RPMI7951 (cell line): ENCODE results near the gene SGK1. TPM values are rescaled to one million over a fixed set of nuclear protein-coding genes. Genes with fewer than 3 reads are reported as not detected.

ENCODE experiments used
- DNase-seq: peaks from one replicate; pipeline ENCODE4 v3.0.0-alpha.2; 2012; ENCODE audit warnings: low read depth
- total RNA-seq: library from RNA; depleted of rRNA; stranded (reverse); fragments of >200 nt; shearing (Covaris generic); gene quantifications from 2 replicates; pipeline ENCODE4 v1.2.3, GENCODE V29; 2014

Gene SGK1
- total RNA-seq, 1 experiment from 2014 or later = 118 TPM

DNA sequence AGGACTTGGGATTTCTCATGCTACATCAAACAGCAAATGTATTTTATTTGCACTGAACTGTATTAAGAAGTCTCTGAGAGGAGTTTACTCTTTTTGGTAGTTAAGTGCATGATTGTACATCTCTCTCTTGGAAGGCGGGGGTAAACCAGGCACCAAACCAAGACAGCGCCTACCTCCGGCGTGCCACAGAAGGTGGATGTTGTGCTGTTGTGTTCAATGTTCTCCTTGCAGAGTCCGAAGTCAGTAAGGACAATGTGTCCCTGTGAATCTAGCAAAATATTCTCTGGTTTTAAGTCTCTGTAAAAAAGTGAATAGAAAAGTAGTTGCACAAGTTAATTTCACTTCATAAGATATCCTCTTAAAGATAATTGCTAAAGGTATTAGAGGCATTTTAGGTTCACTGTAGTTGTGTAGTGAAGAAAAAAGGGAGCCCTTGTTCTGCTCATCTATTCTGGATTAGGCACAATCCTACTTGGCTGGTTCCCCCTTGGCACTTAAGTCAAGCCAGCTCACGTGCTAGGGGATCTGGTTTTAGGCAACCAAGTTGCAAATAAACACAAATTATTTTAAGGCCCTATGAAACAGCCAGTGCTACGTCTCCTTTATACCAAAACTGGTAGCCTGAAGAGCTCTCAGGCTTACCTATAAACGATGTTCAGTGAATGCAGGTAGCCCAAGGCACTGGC, 145.7 kb downstream of the SGK1 start:
- no peak for DNase-seq

DNA sequence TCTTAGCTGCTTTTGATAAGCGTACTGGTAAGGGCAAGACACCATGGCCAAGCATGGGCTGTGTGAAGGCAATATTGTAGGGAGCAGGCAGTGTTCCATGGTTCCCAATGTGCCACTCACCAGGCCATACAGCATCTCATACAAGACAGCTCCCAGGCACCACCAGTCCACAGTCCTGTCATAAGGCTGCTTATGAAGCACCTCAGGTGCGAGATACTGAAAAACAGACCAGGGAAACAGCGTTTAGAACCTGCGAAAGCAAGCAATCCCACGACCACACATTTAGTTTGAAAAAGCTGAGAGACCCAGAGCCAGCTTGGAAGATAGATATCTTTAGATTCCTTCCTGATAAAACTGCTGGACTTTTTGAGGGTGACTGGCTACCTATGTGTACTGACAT, 146.4 kb downstream of the SGK1 start:
- no peak for DNase-seq

DNA sequence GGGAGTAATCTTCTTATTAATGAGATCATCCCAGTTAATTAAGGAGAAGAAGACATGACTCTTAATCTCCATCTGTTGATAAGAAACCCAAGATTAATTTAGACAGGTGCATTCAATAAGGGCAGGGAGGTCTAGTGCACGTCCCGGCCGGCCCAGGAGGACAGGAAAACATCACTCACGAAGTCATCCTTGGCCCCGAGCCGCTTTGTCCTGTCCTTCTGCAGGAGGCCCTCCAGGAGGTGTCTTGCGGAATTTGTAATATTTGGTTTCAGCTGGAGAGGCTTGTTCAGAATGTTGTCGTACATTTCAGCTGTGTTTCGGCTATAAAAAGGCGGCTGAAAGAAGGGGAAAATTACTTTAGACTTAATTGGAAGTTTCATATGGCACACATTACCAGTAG, 147.1 kb downstream of the SGK1 start:
- peak; percentile 54 for DNase-seq

DNA sequence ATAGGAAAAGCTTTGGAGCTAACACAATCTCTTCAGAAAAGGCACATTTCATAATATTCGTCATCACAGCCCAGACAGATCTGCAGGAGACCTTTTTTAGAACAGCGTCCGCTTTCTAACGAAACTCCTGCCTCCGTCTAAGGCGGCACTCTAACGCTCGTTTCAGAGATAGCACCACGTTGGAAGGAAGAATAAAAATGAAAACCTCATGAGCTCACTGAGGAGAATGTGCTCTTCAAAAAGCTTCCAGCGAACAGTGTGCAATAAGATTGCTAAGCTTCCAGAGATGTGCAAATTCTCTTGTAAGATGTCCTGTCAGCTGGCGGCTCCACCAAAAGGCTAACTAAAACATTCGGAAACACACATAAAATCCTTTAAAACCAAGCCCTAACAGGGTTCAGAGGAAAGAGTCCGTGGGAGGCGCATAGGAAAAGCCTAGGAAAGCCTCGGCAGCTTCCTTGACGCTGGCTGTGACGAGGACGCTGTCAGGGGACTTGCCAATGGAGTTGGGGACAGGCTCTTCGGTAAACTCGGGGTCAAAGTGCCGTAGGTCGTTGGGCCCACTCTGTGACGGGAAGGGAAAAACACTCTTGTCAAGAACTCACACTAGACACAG, 147.9 kb downstream of the SGK1 start:
- DNase-seq = no peak

DNA sequence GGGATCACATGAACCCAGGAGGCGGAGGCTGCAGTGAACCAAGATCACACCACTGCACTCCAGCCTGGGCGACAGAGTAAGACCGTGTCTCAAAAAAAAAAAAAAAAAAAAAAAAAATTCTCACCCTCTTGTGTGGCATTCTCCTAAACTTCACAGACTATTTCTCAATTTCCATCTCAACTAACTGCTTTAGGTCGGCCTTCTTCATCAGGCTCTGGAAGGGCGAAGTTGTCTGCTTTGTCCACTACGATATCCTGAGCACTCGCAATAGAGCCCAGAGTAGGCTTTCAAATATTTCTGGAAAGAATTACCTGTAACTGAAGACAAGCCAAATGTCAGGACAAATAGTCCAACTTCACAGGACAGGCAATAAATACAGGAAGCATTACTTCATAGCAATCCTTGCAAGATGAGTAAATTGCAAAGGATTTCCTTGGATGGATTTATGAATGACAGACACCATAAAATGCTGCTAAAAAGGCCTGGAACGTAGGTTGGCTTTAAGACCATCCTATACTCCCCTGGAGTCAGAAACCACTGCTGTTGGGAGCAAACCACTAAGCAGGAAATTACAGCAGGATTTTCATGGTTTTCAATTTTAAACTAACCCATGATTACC, 149.2 kb downstream of the SGK1 start:
- DNase-seq = no peak

DNA sequence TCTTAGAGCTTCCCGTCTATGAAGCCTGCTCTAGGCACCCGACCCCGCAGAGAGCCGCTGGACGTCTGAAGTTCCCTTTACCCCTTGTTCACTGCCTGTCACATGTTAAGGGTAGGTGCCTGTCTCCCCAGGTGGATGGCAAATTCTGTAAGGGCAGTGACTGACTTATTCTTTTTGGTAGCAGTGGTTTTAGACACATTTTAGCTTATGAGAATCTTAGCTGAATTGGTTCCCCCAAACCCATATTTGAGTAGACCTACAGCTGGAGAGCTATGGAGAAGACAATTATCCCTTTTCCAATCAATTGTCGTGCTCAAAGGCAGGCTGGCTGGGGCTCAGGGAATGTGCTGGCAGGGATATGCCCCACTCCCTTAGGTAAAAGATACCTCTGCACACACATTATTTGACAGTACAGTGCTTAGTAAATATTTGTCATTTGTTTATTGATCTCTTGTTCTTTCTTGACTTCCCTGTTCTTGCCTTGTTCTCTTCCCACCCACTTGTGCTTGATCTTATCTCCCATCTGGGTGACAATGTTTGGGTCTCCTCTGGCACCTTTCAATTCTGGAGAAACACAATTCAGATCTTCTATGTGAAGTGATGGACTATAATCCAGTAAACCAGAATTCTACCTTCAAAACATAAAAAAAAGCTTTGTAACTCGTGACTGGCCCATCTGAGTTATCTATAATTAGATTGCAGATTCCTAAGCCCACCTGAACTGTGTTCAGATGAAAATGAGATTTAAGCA, 151.2 kb downstream of the SGK1 start:
- DNase-seq = no peak

DNA sequence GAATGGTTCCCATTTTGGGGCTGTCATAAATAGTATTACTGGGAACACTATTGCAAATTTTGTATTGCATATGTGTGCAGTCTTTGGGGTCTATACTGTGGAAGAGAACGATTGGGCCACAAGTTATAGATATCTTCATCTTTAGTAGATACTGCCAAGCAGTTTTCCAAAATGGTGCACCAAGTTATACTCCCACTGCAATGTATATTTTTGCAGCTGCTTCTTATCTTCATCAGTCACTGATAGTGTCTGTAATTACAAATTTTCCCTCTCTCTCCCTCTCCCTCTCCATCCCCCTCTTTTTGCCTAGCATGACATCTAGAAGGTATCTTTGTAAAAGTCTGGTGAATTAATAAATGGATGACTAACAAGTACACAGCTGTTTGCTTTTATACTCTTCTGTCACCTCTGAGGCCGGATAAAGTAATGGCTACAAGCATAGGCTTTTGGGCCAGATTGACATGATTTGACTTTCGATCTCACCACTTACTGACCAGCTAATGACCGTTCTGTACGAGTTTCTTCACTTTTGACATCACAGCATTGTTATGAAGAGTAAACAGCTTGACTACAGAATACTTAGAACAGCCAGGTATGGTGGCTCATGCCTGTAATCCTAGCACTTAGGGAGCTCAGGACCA, 152.2 kb downstream of the SGK1 start:
- no peak for DNase-seq

DNA sequence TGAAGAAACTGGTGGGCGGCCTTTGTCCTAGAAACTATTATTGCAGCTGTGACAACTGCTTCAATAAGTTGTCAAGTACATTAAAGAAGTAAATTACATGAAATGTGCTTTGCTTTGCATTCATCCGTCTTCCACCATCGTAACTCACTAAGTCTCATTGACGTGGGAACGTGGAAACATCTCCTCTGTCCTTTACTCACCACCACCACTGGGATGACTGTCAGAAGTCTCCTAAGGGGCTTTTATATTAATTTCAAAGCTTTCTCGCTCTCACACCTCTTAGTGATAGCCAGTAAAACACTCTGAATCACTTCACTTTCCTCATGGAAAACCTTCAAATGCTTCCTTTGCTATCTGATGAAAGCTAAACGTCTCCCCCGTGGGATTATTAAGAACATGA, 153.6 kb downstream of the SGK1 start:
- DNase-seq = no peak

DNA sequence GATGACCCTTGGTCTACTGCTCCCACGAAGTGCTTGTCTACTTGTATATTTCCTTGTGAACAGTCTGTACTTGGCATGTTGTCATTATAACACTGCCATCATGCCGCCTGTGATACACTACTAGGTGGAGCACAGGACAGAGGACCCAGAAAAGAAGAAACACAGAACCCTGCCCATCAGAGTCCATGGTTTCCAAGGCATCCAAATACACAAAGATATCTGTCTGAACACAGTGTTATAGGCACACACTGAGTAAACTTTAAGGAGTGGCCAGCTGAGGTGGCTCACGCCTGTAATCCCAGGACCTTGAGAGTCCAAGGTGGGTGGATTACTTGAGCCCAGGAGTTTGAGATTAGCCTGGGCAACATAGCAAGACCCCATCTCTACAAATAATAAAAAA, 155.0 kb downstream of the SGK1 start:
- DNase-seq = no peak

DNA sequence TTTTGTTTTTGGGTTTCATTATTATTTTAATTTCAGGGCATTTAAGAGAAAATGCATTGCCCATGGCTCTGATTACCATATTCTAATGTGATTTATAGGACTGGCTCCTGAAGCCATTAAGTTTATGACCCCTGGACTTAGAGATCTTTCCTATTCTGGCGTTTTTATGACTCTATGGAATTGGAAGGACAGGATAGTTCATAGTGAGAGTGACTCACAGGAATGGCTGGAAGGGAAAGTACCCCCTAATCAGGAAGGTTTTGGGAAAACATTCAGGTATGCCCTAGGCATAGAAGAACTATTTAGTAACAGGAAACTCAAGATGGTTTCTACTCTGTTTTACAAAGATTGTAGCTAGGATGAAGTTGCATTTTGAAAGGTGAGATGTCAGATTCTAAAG, 156.9 kb downstream of the SGK1 start:
- DNase-seq = peak; percentile 51

DNA sequence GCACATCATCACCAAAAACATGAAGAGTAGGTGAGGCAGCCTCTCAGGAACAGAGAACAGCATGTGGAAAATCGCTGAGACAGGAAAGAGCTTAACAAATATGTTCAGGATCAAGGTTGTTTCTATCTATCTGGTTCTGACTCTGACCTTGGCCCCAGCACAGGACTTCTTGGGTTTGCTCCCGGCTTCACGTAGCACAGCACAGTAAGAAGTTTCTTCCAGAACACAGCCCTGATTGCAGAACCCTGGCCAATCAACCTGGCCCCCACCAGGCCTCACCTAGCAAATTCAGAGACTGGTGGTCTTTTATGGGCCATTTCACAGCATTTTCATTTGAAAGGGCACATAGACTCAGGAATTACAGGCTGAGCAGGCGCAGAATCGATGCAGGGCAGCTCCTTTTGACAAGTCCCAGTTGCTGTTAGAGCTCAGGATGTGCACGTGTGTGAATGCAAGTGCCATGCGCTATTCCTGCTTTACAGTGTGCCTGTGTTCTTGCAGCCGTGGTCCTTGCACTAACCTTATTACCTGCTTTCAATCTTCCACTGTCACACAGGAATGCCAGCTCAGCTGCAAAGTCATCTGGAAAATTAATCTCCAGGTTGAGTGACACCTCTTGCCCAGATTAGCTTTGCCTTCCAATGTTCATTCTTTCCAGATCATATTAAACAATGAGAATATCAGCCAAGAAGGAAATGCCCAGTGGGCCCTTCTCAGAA, 165.0 kb downstream of the SGK1 start:
- DNase-seq = no peak

DNA sequence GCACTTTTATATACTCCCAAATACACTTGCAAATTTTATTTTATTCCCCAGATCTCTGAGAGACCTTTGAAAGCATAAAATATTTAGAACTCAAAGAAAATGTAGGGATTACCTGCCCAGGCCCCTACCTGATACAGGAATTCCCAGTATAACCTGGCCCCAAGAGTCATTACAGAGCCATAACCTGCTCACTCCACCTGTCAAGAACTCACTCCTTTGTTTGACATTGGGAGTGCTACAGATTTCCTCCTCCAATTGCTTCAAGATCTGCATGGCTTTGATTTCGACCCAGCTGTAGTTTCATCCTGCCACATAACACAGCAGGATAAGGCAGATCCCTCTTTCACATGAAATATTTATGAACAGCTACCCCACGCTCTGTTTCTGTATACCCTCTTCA, 169.3 kb downstream of the SGK1 start:
- DNase-seq = no peak

DNA sequence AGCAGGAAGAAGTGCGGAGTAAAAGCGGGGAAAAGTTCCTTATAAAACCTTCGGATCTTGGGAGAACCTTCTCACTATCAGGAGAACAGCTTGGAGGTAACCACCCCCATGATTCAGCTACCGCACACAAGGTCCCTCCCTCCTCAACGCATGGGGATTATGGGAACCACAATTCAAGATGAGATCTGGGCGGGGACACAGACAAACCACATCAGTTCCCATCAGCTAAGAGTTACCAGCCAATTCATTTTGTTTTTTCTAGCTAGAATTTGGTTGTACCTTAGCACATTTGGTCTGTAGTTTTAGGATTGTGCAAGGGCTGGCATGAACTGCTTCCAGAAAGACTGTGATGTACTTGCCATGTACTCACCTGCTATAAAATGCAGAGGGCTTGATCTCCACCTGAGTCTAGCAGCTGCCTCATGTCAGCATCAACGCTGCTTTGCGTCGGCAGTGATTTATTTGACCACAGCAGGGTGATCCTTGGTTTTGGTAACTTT, 170.8 kb downstream of the SGK1 start:
- no peak for DNase-seq

DNA sequence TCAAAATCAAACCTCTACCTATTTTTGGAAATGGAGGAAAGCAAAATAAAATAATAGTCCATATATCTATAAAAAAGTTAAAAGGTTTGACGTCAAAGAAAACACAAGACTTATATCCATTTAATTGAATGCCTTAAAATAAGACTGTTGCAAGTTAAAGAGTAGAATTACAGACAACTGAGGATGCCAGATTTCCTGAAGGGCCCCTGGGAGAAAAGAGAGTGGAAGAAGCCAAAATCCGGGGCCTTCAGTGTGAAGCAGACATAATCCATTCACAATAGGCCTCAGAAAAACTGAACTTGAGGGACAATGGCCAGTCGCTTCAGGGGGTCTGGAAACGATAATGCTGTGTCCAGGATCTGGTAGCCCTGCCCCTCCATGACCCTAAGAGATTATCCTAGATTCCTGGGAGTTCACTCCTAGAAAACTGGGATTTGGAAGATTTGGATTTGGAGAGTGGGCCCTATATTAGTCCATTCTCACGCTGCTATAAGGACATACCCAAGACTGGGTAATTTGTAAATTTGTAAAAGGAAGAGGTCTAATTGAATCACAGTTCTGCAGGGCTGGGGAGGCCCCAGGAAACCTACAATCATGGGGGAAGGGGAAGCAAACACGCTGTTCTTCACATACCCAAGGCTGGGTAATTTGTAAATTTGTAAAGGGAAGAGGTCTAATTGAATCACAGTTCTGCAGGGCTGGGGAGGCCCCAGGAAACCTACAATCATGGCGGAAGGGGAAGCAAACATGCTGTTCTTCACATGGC, 171.5 kb downstream of the SGK1 start:
- no peak for DNase-seq

DNA sequence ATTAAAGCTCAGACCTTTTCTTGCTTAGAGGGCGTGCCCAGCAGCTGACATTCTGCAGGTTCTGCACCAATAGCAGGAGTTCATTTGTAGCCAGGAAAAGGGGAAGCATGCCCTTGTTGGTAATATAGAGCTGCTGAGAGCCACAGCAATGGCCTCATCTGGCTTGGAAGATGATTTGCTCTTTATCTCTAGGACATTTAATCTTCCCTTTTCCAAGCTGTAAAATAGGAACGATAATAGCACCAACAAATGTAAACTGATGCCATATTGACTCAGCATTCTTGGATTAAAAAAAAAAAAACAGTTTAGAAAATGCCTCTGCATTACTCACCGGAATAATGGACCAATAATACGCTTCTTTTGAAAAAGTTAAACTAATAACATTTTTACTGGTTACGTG, 172.1 kb downstream of the SGK1 start:
- no peak for DNase-seq

DNA sequence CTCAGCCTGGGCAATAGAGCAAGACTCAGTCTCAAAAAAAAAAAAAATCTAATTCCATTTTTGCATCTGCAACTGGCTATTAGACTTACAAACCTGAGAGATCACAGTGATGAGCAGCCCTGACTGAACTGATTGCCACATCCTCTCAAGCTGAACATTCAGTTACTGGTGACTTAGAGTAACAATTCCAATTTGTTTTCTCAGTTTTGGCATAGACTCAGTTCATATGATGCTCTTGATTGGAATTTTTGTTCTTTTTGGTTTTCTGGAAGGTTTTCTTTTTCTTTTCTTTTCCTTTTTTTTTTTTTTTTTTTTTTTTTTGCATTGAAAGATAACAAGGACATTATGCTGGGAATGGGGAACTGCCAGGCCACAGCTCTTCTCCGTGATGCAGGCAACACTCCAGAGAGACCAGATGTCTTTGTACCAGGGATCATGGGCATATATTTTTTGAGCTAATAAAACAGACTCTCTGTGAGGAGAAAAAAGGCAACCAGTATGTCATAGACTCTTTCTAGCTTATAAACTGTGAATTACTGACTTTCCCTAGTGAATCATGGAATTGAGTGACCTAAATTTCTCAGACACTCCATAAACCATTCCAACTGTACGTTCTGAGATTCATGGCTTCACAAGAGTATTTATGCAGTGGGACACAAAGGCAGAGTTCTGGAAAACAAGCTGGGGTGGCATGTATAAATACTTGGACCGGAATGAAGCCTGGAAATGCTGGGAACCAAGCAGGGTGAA, 179.5 kb downstream of the SGK1 start:
- DNase-seq = peak; percentile 8

DNA sequence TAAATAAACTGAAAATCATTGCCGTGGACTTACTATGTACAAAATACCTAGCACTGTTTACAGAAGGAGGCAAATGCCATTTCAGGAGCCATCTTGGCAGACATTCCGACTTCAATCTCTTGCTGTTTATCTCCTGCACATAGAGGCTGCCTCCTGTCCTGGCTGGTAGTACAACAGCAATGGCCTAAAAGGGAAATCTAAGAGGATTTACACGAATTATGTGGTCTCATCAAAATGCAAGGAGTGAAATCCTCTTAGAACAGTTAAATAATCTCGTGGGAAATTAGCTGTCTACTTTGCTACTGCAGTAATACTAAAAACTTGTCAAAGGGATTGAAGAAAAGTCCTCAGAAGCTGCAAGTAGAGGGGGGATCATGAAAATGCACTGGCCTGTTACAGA, 183.3 kb downstream of the SGK1 start:
- DNase-seq = no peak

DNA sequence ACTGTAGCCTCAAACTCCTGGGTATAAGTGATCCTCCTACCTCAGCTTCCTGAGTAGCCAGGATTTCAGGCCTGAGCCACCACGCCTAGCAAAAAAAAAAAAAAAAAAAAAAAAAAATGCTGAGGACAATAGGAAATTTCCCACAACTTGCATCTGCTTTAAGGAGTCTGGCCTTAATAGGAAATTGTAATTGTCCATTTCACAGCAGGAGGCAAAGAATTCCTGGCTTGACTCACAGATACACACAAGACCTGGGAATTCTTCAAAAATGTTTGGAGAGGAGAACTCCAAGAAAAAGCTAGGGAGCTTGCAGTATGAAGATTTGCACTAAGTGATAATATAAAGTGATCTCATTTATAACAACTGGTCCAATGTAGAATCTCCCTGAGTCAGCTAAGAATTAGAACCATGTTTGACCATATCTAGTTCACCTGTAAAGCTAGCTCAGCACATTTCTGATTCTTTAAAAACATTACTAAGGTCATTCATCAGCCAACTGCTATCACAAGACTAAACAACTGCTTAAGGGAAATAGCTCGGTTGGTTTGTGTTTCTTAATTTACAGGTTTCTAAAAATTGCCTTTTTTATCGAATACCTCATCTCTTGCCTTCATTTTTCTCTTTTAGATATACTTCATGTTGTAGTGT, 185.3 kb downstream of the SGK1 start:
- no peak for DNase-seq

DNA sequence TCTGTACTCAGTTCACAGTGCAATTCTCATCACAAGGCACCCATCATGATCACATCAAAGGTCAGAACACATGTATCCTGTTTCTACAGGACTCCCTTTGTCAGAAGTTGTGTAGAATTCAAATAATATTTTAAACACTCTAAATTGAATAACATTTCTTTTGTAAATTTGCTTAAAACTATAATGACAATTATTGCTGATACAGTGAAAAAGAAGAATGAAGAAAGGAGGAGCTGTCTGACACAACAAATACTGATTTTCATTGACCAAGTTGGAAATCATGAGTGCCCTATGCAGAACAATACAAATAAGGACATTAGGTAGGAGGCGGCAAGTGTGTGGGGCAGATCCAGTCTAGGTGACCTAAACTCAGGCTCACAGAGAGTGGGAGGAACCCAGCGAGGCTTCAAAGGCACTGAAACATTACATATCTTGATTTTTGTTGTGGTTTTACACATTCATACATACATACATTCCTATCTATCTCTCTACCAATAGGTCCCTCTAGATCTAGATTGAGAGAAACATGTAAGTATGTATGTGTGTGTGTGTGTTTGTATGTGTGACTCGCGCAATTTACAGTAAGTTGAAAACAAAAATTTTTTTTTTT, 186.3 kb downstream of the SGK1 start:
- no peak for DNase-seq
